HUDEP-2 (cell line): ENCODE measurements around the gene CYREN.
A peak's percentile ranks its signal among the peaks of the same experiment; 100 is the strongest.

Experiments used
- DNase-seq, 76 experiments: peaks; one replicate each; lab custom pipeline; 2025; ENCODE audit not compliant: unreplicated experiment in 76 of 76; lab: John Stamatoyannopoulos, UW

The CYREN gene

GRCh38 chr7:135170274-135170997 lies at the start of gene CYREN:
CYREN (minus strand) TSS chr7:135170707; CDS start chr7:135168922, 1,785 bp downstream.
- peak in 75 of 76 experiments; percentile 41 to 96 (median 87) for DNase-seq

- no peak for DNase-seq
Observed at GRCh38 chr7:135217645-135218509, 47.4 kb upstream of the CYREN start.

- no peak for DNase-seq
Observed at GRCh38 chr7:135215698-135216097, 45.2 kb upstream of the CYREN start.

GRCh38 chr7:135215180-135215579 lies 44.7 kb upstream of the CYREN start:
- no peak for DNase-seq

GRCh38 chr7:135213831-135214230 lies 43.3 kb upstream of the CYREN start:
- no peak for DNase-seq

- peak in 1 of 76 experiments; percentile 33 for DNase-seq
Observed at GRCh38 chr7:135211946-135212685, 41.6 kb upstream of the CYREN start.

GRCh38 chr7:135211179-135211945 lies 40.9 kb upstream of the CYREN start, which contains the start of gene WDR91:
WDR91 (minus strand) TSS chr7:135211526; CDS start chr7:135211502, 24 bp downstream.
- DNase-seq: peak in 74 of 76 experiments; percentile 30 to 97 (median 88)

GRCh38 chr7:135210888-135211178 lies 40.3 kb upstream of the CYREN start:
- DNase-seq: peak in 4 of 76 experiments; percentile 26 to 38 (median 26)

GRCh38 chr7:135209225-135209834 lies 38.8 kb upstream of the CYREN start:
- DNase-seq: no peak

- peak in 11 of 76 experiments; percentile 2 to 36 (median 9) for DNase-seq
Observed at GRCh38 chr7:135208102-135208793, 37.7 kb upstream of the CYREN start.

GRCh38 chr7:135207406-135208101 lies 37.0 kb upstream of the CYREN start:
- DNase-seq: peak in 17 of 76 experiments; percentile 4 to 30 (median 12)

GRCh38 chr7:135206941-135207391 lies 36.5 kb upstream of the CYREN start:
- no peak for DNase-seq

- no peak for DNase-seq
Observed at GRCh38 chr7:135205850-135206249, 35.3 kb upstream of the CYREN start.

GRCh38 chr7:135204876-135205275 lies 34.4 kb upstream of the CYREN start:
- DNase-seq: no peak

GRCh38 chr7:135204341-135204749 lies 33.8 kb upstream of the CYREN start:
- DNase-seq: no peak

GRCh38 chr7:135201350-135201749 lies 30.8 kb upstream of the CYREN start:
- DNase-seq: no peak

GRCh38 chr7:135200821-135201331 lies 30.4 kb upstream of the CYREN start:
- no peak for DNase-seq

GRCh38 chr7:135199439-135199838 lies 28.9 kb upstream of the CYREN start:
- DNase-seq: no peak
